HEK293T (cell line): ENCODE measurements around the gene VOPP1.

Source experiments
- ARNT ChIP-seq: fragments of 450-650 bp; IDR thresholded peaks from 2 replicates; pipeline ENCODE4 v1.6.1; 2017; ENCODE audit warnings: mild to moderate bottlenecking
- BHLHE40 ChIP-seq: fragments of 450-650 bp; IDR thresholded peaks from 2 replicates; pipeline ENCODE4 v1.6.1; 2016; ENCODE audit warnings: mild to moderate bottlenecking, moderate library complexity, borderline replicate concordance
- ELF4 ChIP-seq: fragments of 450-650 bp; IDR thresholded peaks from 2 replicates; pipeline ENCODE4 v1.6.1; 2017; ENCODE audit warnings: antibody characterized with exemption
- FOXA1 ChIP-seq: fragments of 450-650 bp; IDR thresholded peaks from 2 replicates; pipeline ENCODE4 v1.6.1; 2016; ENCODE audit warnings: mild to moderate bottlenecking
- FOXK2 ChIP-seq: fragments of 450-650 bp; IDR thresholded peaks from 2 replicates; pipeline ENCODE4 v1.6.1; 2016; ENCODE audit warnings: mild to moderate bottlenecking
- NFRKB ChIP-seq: fragments of 450-650 bp; IDR thresholded peaks from 2 replicates; pipeline ENCODE4 v1.6.1; 2016; ENCODE audit warnings: mild to moderate bottlenecking, moderate library complexity
- TARDBP ChIP-seq: fragments of 450-650 bp; IDR thresholded peaks from 2 replicates; pipeline ENCODE4 v1.6.1; 2016

DNA sequence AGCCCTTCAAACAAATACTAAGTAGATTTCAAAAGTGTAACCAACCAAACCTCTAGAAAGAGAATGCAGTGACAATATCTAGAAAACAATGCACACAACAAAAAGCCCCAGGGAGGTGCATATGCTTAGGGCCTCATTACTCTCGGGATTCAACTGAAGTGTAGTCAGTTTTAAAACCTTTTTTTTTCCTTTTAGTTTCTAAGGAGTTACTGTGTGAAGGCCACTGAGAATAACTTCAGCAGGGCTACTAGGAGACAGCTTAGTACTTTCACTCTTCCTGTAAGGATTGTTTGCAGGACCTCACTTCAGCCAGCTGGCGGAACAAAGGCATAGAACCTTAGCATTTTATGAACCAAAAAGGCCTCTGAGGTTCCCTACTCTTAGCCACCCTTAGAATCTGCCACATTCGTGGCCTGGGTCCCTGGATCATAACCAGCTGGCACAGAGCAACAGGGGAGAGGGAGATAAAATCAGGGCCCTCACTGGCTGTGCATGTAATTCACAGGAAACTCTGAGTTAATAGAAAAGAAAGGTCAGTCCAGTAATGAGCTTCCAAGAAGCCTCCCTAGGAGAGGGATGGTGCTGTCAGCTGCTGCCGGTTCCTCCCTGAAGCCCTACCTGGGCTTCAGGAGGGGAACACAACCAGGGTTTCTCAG, 3.6 kb downstream of the VOPP1 start:
- TF ChIP-seq BHLHE40, result no peak
- no peak for TF ChIP-seq FOXA1
- no peak for TF ChIP-seq NFRKB
- no peak for TF ChIP-seq FOXK2
- TF ChIP-seq TARDBP, result no peak
- TF ChIP-seq ARNT, result no peak
- TF ChIP-seq ELF4, result no peak
